KMS-11 (cell line): ENCODE results near the gene PRDM16.

Experiments
- H2AFZ ChIP-seq: fragments of 200-600 bp; sonication (generic); 2 replicates; pipeline ENCODE4 v1.6.1; 2016; ENCODE audit warnings: antibody characterized with exemption, mixed run types, low read depth
- H3K27ac ChIP-seq: fragments of 200-600 bp; sonication (generic); 2 replicates; pipeline ENCODE4 v1.6.1; 2016; ENCODE audit warnings: mild to moderate bottlenecking, mixed run types
- H3K27me3 ChIP-seq: fragments of 200-600 bp; sonication (generic); 2 replicates; pipeline ENCODE4 v1.6.1; 2017; ENCODE audit warnings: mild to moderate bottlenecking, low read depth, mixed run types, moderate library complexity; ENCODE audit not compliant: insufficient read depth
- H3K36me3 ChIP-seq: fragments of 200-600 bp; sonication (generic); 2 replicates; pipeline ENCODE4 v1.6.1; 2017; ENCODE audit warnings: mild to moderate bottlenecking, mixed run types; ENCODE audit not compliant: insufficient read depth
- H3K4me1 ChIP-seq: fragments of 200-600 bp; sonication (generic); 2 replicates; pipeline ENCODE4 v1.6.1; 2016; ENCODE audit warnings: mild to moderate bottlenecking, low read depth, mixed run types; ENCODE audit not compliant: poor library complexity, severe bottlenecking
- H3K4me2 ChIP-seq: fragments of 200-600 bp; sonication (generic); 2 replicates; pipeline ENCODE4 v1.7.0; 2016; ENCODE audit warnings: mild to moderate bottlenecking, mixed run types
- H3K4me3 ChIP-seq: fragments of 200-600 bp; sonication (generic); IDR thresholded peaks from 2 replicates; pipeline ENCODE4 v1.6.1; 2017; ENCODE audit warnings: low read depth, low read length, mixed read lengths; ENCODE audit not compliant: insufficient read depth
- H3K79me2 ChIP-seq: fragments of 200-600 bp; sonication (generic); 2 replicates; pipeline ENCODE4 v1.6.1; 2016; ENCODE audit warnings: low read depth, mixed run types; ENCODE audit not compliant: insufficient read depth
- H3K9ac ChIP-seq: fragments of 200-600 bp; sonication (generic); 2 replicates; pipeline ENCODE4 v1.6.1; 2016; ENCODE audit warnings: mild to moderate bottlenecking, mixed run types
- H4K20me1 ChIP-seq: fragments of 200-600 bp; sonication (generic); 2 replicates; pipeline ENCODE4 v1.6.1; 2016; ENCODE audit warnings: mild to moderate bottlenecking, mixed run types; ENCODE audit not compliant: insufficient read depth
- CTCF ChIP-seq: fragments of 200-600 bp; sonication (generic); conservative IDR thresholded peaks from 2 replicates; pipeline ENCODE4 v1.6.1; 2017; ENCODE audit warnings: low read depth, mild to moderate bottlenecking, antibody characterized with exemption, low read length, moderate library complexity, mixed read lengths

Gene PRDM16

GRCh38 chr1:3053986-3054385, 15.0 kb upstream of the PRDM16 start:
- Histone ChIP-seq H3K27ac (no peak overlapping the region), H3K4me1 (no peaks in the 10 kb centered on the region), H3K36me3 (no peaks in the 10 kb centered on the region), H2AFZ (no peak overlapping the region), H4K20me1 (no peaks in the 10 kb centered on the region), H3K79me2 (no peaks in the 10 kb centered on the region), H3K9ac (no peak overlapping the region), H3K27me3 (peaks cover 13% of the 10 kb centered on the region), H3K4me3 (no peak overlapping the region), H3K4me2 (no peak overlapping the region)
- no peak for TF ChIP-seq CTCF

- Histone ChIP-seq H3K9ac (no peak overlapping the region), H2AFZ (no peak overlapping the region), H4K20me1 (no peaks in the 10 kb centered on the region), H3K27me3 (peaks cover 17% of the 10 kb centered on the region), H3K4me1 (no peaks in the 10 kb centered on the region), H3K36me3 (no peaks in the 10 kb centered on the region), H3K79me2 (no peaks in the 10 kb centered on the region), H3K4me3 (no peak overlapping the region), H3K4me2 (no peak overlapping the region), H3K27ac (no peak overlapping the region)
- TF ChIP-seq CTCF = no peak
These were observed 14.5 kb upstream of the PRDM16 start for GRCh38 chr1:3054474-3054873.

GRCh38 chr1:3055051-3055450, 14.0 kb upstream of the PRDM16 start:
- peaks cover 21% of the 10 kb centered on the region for H3K27me3 ChIP-seq

GRCh38 chr1:3056641-3057040, 12.4 kb upstream of the PRDM16 start:
- no peak overlapping the region for H3K9ac ChIP-seq
- no peak overlapping the region for H2AFZ ChIP-seq
- H3K4me3 ChIP-seq = no peak overlapping the region
- H3K36me3 ChIP-seq = no peaks in the 10 kb centered on the region
- no peaks in the 10 kb centered on the region for H3K4me1 ChIP-seq
- peaks cover 21% of the 10 kb centered on the region for H3K27me3 ChIP-seq
- TF ChIP-seq CTCF = no peak
- no peaks in the 10 kb centered on the region for H3K79me2 ChIP-seq
- no peaks in the 10 kb centered on the region for H4K20me1 ChIP-seq
- no peak overlapping the region for H3K27ac ChIP-seq
- no peak overlapping the region for H3K4me2 ChIP-seq

More at GRCh38 chr1:3055051-3055450, 14.0 kb upstream of the PRDM16 start:
- no peak for TF ChIP-seq CTCF
- Histone ChIP-seq H2AFZ (no peak overlapping the region), H3K36me3 (no peaks in the 10 kb centered on the region), H4K20me1 (no peaks in the 10 kb centered on the region), H3K79me2 (no peaks in the 10 kb centered on the region), H3K4me3 (no peak overlapping the region), H3K4me1 (no peaks in the 10 kb centered on the region), H3K9ac (no peak overlapping the region), H3K4me2 (no peak overlapping the region), H3K27ac (no peak overlapping the region)
